SHP77 (cell line): ENCODE measurements around the gene ZKSCAN1.

Source experiments
- DNase-seq, 2 experiments: peaks; one replicate each; lab custom pipeline; 2025; lab: John Stamatoyannopoulos, UW

Gene ZKSCAN1

DNA sequence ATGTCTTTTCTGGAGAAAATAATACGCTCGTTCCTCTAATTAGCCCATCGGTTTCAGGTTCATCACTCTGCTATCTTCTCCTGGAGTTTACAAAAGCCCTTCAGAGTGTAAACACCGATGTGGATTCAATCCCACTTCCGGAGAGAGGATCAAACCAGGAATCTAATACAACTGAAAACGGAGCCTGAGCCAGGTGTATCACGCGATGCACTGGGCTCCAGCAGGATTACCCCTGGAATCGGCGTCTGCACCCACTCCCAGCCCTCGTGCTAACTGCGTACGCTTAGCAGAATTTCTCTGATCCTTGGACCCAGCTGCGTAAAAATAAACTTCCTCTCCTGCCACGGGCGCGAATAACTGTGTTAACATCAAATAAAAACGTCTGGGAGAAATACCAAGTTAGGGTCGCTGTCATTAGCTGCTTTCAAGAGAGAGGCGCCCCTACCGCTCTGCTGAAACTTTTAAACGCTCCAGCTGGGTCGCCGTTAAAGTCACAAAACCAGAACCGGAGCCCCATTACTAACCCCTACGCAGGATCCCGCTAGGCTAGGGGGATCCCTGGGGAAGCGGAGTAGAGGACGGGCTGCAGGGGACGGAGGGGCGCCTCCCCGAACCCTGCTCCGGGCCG, 65.6 kb downstream of the ZKSCAN1 start:
- peak in 1 of 2 experiments; percentile 19 for DNase-seq

DNA sequence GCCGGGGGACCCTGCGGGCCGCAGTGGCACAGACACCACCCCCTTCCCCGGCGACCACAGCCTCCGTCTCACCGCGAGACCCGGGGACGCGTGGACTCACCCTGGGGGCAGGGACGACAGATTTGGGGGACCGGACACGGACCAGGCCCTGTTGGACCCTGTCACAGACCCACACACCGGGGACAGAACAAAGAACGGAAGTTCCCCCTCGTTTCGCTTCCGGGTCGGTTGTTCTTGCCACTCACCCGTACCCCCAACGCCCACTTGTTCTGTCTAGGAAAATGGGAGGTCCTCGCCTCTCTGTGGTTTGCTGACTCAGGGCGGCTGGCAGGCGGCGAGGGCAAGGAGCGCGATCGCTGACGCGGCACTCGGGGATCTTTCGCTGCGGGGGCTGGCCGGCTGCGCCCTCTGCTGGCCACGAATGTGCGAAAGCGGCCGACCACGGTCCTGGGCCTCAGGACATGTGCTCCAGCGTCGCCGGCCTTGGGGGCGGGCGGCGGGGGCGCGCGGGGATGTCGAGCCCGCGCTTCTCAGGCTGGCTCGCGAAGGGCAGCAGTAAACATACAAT, 66.2 kb downstream of the ZKSCAN1 start, which contains the start of gene ZNF3:
Gene ZNF3, minus strand, starts transcription at position 189 of the 568 bp plus-strand sequence. CDS start 4,366 bp downstream, outside the sequence.
- peak; percentile 94 to 98 for DNase-seq

DNA sequence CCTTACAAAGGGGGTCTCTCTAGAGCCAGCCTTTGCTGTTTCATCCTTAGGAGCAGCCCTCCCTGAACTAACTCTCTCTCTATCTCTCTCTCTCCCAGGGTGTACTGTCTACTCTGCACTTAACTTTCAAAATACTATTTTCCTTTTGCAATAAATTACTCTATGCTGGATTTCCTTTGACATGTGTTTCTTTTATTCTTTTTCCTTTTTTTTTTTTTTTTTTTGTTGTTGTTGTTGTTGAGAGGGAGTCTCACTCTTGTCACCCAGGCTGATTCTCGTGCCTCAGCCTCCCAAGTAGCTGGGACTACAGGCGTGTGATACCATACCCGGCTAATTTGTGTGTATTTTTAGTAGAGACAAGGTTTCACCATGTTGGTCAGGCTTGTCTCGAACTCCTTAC, 67.6 kb downstream of the ZKSCAN1 start:
- no peak for DNase-seq

DNA sequence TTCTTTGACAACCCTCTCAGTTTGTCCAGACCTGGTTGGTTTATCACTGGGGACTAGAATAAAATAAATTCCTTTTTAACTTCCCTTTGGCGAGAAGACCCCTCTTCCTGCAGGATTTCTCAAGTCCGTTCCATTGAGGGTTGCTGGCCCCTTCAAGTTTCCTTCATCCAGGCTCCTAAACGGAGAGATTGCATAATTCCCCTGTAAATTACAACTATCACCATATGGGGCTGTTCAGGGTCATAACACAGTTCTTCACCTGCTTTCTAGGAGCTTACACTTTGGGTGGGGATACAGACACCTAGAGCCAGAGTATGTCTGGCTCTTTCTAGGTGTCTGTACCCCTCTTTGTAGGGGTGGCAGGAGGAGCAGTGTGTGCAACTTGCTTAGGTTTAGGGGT, 70.1 kb downstream of the ZKSCAN1 start:
- no peak for DNase-seq

DNA sequence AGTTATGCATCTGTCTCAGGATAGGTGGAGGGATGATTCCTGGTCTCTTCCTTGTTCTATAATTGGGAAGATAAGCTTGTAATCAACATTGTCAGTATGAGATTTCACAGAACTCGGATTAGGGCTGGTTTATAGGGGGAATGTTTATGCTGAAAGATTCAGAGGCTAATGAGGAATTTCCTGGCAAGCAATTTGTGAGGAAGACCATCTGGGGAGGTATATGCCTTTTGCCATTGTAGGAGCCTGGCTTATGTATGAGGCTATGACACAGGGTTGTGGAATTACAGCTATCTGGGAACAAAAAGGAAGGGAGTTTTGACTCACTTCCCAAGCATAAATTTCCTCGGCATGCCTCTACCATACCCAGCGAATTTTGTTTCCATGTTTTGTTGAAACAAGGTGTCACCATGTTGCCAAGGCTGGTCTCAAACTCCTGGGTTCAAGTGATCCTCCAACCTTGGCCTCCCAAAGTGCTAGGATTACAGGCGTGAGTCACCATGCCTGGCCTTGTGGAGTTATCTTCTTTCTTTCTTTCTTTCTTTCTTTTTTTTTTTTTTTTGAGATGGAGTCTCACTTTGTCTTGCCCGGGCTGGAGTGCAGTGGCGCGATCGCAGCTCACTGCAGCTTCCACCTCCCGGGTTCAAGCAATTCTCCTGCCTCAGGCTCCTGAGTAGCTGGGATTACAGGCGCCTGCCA, 71.8 kb downstream of the ZKSCAN1 start:
- DNase-seq = no peak

DNA sequence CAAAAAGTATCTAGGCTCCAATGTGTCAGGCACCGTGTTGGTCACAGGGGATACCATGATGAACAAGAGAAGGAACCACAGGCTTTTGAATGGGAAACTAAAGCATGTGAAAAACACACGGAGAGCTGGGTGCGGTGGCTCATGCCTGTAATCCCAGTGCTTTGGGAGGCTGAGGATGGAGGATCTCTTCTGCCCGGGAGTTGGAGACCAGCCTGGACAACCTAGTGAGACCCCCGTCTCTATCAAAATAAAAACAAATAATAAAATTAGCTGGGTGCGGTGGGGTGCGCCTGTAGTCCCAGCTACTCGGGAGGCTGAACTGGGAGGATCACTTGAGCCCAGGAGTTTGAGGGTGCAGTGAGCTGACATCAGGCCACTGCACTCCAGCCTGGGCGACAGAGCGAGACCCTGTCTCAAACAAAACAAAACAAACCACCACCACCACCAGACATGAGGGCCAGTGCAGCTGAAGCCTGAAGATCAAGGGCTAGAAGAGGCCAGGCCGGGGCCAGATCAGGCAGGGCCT, 72.8 kb downstream of the ZKSCAN1 start:
- no peak for DNase-seq

DNA sequence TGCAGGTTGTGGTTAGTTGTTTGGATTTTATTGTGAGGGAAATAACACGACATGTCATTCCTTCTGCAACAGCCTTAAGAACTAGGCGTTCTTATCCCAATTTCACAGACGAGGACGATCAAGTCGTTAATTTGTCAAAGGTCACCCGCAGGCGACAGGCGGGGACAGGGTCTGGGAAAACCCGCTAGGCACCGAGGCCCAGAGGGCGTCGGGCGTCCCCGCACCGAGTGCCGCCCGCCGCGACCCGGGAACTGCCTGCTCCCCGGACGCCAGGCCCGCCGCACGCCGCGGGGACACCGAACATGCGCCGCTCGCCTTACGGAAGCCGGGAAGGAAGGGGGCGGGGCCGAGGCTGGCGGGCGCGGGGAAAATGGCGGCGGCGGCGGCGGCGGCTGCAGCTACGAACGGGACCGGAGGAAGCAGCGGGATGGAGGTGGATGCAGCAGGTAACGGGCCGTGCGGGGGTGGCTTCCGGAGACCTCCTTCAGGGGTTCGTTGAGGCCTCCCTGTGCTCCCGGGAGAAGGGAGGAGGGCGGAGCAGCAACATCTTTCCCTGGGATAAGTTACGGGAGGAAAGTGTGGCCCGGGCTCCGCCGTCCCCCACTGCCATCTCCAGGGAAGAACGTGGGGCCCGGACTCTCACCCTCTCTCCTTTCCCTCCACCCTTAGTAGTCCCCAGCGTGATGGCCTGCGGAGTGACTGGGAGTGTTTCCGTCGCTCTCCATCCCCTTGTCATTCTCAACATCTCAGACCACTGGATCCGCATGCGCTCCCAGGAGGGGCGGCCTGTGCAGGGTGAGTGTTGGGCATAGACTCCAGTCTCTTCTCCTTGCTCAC, 73.4 kb downstream of the ZKSCAN1 start, which contains the start of gene COPS6:
Gene COPS6, plus strand, starts transcription at position 349 of the 837 bp plus-strand sequence. Its CDS starts 22 bp downstream, at position 371.
- DNase-seq = peak; percentile 33 to 62

DNA sequence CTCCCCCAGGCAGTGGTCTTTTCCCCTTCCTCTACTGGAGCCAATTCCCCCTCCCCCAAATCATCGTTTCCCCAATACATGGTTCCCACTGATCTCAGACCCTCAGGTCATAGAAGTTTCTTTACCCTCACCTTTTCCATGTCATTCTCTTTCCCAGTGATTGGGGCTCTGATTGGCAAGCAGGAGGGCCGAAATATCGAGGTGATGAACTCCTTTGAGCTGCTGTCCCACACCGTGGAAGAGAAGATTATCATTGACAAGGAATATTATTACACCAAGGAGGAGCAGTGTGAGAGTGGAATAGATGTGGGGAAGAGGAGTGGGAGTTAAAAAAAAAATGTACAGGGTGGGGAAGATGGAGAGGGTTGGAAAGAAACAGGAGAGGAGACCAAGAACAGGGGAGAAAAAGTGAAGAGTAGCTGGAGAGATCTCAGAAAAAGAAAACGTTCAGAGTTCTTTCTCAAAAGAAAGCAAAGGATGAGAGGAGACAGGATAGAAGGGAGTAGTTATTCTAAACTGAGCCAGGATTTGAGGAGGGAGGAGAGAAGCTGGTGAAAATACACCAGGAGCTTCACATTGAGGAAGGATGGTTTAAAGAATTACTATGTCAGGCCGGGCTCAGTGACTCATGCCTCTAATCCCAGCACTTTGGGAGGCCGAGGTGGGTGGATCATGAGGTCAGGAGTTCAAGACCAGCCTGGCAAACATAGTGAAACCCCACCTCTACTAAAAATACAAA, 74.2 kb downstream of the ZKSCAN1 start:
- DNase-seq = no peak

DNA sequence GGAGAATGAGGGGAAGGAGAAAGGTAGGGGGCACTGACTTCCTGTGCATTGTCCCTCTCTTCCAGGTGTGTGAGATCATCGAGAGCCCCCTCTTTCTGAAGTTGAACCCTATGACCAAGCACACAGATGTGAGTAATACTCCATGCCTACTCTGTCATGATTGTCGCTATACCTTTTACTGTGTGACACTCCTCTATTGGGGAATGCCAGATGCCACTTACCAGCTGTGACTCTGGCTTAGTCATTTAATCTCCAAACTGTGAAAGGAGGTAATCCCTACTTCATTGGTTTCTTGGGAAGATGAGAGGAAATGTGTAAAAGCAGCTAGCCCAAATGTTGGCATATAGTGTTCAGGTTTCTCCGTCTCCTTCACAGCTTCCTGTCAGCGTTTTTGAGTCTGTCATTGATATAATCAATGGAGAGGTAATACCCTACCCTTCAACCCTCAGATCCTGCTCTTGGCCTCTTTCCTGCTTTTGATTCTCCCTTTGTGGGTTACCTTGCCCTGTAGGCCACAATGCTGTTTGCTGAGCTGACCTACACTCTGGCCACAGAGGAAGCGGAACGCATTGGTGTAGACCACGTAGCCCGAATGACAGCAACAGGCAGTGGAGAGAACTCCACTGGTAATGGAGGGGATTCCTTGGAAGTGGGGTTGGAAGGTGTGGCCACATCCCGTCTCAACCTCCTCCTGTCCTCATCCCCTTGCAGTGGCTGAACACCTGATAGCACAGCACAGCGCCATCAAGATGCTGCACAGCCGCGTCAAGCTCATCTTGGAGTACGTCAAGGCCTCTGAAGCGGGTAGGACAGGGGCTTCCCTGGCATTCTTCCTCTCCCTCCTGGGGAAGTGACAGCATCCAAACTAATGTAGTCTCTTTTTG, 75.4 kb downstream of the ZKSCAN1 start:
- DNase-seq = no peak
